Activated CD4-positive, alpha-beta T cell treated with anti-CD3 and anti-CD28 coated beads, Interleukin-2, amount 50 U/mL, for 48 hours (primary cell): ENCODE measurements around the gene RAD21L1.

ENCODE experiments used
- DNase-seq, 2 experiments: peaks; one replicate each; pipeline ENCODE4 v3.0.0-alpha.2; 2020

The RAD21L1 gene

GRCh38 chr20:1274485-1275311, 48.9 kb downstream of the RAD21L1 start:
- no peak for DNase-seq

- no peak for DNase-seq
Measured at GRCh38 chr20:1275919-1276318, 50.1 kb downstream of the RAD21L1 start.

- DNase-seq, result no peak
Measured at GRCh38 chr20:1277529-1278322, 51.9 kb downstream of the RAD21L1 start.

- DNase-seq, result no peak
Measured at GRCh38 chr20:1278993-1279392, 53.1 kb downstream of the RAD21L1 start.

- DNase-seq, result no peak
Measured at GRCh38 chr20:1280195-1281102, 54.6 kb downstream of the RAD21L1 start.

- no peak for DNase-seq
Measured at GRCh38 chr20:1281279-1282057, 55.6 kb downstream of the RAD21L1 start.

- DNase-seq, result no peak
Measured at GRCh38 chr20:1282966-1283365, 57.1 kb downstream of the RAD21L1 start.

GRCh38 chr20:1283522-1284510, 58.0 kb downstream of the RAD21L1 start:
- DNase-seq, result no peak

GRCh38 chr20:1286267-1287024, 60.6 kb downstream of the RAD21L1 start:
- DNase-seq, result no peak

- no peak for DNase-seq
Measured at GRCh38 chr20:1287306-1287705, 61.5 kb downstream of the RAD21L1 start.

- no peak for DNase-seq
Measured at GRCh38 chr20:1287787-1288569, 62.1 kb downstream of the RAD21L1 start.

- no peak for DNase-seq
Measured at GRCh38 chr20:1291191-1291741, 65.4 kb downstream of the RAD21L1 start.

- no peak for DNase-seq
Measured at GRCh38 chr20:1292620-1293019, 66.8 kb downstream of the RAD21L1 start.

- no peak for DNase-seq
Measured at GRCh38 chr20:1293641-1294379, 68.0 kb downstream of the RAD21L1 start.

GRCh38 chr20:1294497-1294896, 68.7 kb downstream of the RAD21L1 start:
- no peak for DNase-seq

GRCh38 chr20:1295276-1295930, 69.6 kb downstream of the RAD21L1 start:
- no peak for DNase-seq

- DNase-seq, result no peak
Measured at GRCh38 chr20:1296117-1296610, 70.3 kb downstream of the RAD21L1 start.
